GM12892 (cell line): ENCODE data around the gene NDUFAF3.

ENCODE experiments used
- POLR2A ChIP-seq: IDR thresholded peaks from 2 replicates; pipeline ENCODE4 v1.6.1; 2011; ENCODE audit warnings: low read depth, low read length, control low read depth
- TAF1 ChIP-seq: IDR thresholded peaks from 2 replicates; pipeline ENCODE4 v1.6.1; 2011; ENCODE audit warnings: low read depth, mild to moderate bottlenecking, control low read depth, low read length, borderline replicate concordance

DNA sequence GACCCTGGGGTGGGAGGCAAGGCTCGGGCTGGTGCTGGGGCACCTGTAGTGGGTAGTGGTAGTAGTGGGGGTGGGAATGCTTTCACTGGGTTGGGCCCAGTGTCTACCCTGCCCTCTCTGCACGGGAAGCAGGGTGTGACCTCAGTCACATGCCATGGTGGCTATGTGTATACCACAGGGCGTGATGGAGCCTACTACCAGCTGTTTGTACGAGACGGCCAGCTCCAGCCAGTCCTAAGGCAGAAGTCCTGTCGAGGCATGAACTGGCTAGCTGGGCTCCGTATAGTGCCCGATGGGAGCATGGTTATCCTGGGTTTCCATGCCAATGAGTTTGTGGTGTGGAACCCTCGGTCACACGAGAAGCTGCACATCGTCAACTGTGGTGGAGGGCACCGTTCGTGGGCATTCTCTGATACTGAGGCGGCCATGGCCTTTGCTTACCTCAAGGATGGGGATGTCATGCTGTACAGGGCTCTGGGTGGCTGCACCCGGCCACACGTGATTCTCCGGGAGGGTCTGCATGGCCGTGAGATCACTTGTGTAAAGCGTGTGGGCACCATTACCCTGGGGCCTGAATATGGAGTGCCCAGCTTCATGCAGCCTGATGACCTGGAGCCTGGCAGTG is 8.7 kb upstream of the NDUFAF3 start:
- TF ChIP-seq POLR2A (peak; percentile 1; the same call in 1 of the 2 replicates), TAF1 (no peak)
